GM19372 (cell line): ENCODE data around the gene MYADML2.
A peak's percentile ranks its signal among the peaks of the same experiment; 100 is the strongest.

Experiments
- ATAC-seq: cut with Tn5 transposase; IDR thresholded peaks from one replicate; pipeline ENCODE4 v1.9.1; 2021; ENCODE audit warnings: mild to moderate bottlenecking, low read depth, moderate library complexity; ENCODE audit not compliant: unreplicated experiment

MYADML2 gene

GRCh38 chr17:81980122-81980521 lies 33.1 kb upstream of the MYADML2 start:
- no peak for ATAC-seq

GRCh38 chr17:81978524-81979298 lies 31.7 kb upstream of the MYADML2 start:
- ATAC-seq, result no peak

GRCh38 chr17:81977211-81977808 lies 30.3 kb upstream of the MYADML2 start, which contains the start of gene ASPSCR1:
Gene ASPSCR1 (plus strand): TSS chr17:81977629. CDS start chr17:81977647, 18 bp downstream.
- ATAC-seq, result peak; percentile 78

- ATAC-seq, result no peak
Measured at GRCh38 chr17:81976332-81977210, 29.5 kb upstream of the MYADML2 start.

GRCh38 chr17:81973432-81973831 lies 26.4 kb upstream of the MYADML2 start:
- ATAC-seq, result no peak

DNA sequence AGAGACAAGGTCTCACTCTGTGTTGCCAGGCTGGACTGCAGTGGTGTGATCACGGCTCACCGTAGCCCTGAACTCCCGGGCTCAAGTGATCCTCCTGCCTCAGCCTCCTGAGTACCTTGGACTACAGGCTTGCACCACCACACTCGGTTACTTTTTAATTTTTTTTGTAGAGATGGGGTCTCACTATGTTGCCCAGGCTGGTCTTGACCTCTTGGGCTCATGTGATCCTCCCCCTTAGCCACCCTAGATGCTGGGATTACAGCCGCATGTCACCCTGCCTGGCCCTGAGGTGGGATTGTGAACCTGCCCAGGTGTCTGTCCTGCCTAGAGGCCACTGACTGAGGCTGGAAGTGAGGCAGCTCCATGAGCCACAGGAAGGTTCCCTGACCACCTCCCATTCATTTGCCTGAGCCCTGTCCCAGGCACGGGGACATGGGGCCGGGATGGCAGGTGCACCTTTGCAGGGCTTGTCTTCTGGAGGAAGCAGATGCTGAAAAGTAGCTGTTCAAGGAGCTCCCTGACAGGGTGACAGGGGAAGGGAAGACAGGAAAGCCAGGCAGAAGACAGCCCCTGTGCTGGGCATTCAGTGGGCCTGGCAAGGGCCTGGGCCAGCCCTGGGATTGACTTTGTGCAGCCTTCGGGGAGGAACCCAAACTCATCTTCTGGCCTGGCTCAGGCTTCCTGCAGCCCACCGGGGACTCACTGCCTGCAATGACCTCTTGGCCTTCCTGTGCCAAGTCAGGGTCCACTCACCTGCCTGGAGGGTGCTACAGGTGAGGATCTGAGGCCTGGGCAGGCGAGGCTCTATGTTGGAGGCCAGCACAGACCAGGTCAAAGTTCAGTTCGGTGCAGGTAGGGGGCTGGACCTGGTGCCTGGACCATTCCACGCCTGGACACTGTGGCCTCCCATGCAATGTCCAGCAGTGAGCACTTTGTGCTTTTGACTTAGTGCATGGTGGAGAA lies 22.1 kb upstream of the MYADML2 start:
- ATAC-seq, result no peak

DNA sequence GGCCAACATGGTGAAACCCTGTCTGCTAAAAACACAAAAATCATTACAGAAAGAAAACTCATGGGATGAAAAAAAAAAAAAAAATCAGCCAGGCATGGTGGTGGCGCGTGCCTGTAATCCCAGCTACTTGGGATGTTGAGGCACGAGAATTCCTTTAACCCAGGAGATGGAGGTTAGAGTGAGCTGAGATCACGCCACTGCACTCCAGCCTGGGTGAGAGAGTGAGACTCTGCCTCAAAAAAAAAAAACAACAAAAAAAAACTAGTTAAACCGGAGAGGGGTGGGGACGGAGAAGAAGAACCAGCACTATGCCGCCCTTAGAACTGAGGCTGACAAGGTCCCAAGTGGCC lies 21.3 kb upstream of the MYADML2 start:
- no peak for ATAC-seq

- ATAC-seq, result no peak
Measured at GRCh38 chr17:81967533-81968395, 20.7 kb upstream of the MYADML2 start.

GRCh38 chr17:81967244-81967532 lies 20.2 kb upstream of the MYADML2 start:
- no peak for ATAC-seq

DNA sequence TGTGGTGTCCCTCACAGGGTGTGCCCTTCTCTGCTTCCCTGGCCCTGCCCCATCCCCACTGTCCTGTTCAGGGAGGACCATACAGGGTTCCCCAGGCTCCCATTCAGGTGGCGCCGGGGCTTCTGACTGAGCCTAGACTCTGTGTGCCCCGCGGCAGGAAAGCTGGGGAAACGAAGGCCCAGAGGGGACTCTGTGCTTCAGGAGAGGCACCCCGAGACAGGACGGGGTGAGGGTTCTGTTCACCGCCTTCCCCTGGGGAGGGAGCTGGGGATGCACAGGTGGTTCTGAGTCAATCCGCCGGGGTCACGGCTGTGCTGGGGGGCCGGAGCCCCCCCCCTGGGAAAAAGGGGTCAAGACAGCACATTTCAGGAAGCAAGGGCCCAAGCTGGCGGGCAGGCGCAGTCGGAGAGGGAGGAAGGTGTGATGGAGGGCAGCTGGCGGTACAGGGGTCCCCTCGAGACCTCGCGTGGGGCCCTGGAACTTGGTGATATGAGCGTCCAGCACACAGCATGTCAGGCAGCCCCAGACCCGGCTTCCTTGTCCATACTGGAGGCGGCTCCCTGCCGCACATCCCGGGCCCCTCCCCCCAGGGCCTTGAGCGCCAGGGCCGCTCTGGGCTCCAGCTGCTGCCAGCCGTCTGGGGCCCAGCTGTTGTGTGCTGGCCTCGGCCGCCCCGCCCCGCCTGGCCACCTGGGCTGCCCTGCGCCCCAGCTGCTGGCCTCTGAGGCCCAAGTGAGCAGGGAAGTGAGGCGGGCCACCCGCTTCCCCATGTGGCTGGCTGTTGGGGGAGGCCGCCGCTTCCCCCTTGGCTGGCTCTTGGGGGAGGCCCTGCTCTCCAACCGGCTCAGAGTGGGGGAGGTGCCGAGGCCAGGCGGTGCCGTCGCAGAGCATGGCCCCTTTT lies 19.6 kb upstream of the MYADML2 start:
- no peak for ATAC-seq

GRCh38 chr17:81964081-81964849 lies 17.2 kb upstream of the MYADML2 start:
- ATAC-seq, result no peak

- no peak for ATAC-seq
Measured at GRCh38 chr17:81962499-81963441, 15.7 kb upstream of the MYADML2 start.

- ATAC-seq, result no peak
Measured at GRCh38 chr17:81961521-81962498, 14.8 kb upstream of the MYADML2 start.

- no peak for ATAC-seq
Measured at GRCh38 chr17:81961087-81961511, 14.1 kb upstream of the MYADML2 start, which contains the start of gene NOTUM. Gene NOTUM (minus strand): TSS chr17:81961187. CDS start chr17:81960909, 278 bp downstream.
